GM13977 (cell line): ENCODE data around the gene BICDL1.
A peak's percentile ranks its signal among the peaks of the same experiment; 100 is the strongest.

ENCODE experiments used
- DNase-seq: peaks from one replicate; pipeline ENCODE4 v3.0.0; 2012; ENCODE audit warnings: low spot score
- CTCF ChIP-seq: IDR thresholded peaks from 2 replicates; pipeline ENCODE4 v1.5.1; 2012; ENCODE audit warnings: mild to moderate bottlenecking, control low read depth; ENCODE audit not compliant: insufficient read depth; ENCODE audit errors: extremely low read depth, missing control alignments
- in situ Hi-C: fragments of 300-500 bp; cut with MboI; formaldehyde crosslinking; loops from one replicate; pipeline ENCODE4 v1.12.0; 2022; ENCODE audit warnings: low sequenced_read_pairs, low pct_unique_long_range_greater_than_20kb, mixed read lengths, inconsistent platforms; ENCODE audit not compliant: unreplicated experiment

BICDL1 gene

GRCh38 chr12:120126635-120127005 is 137.6 kb downstream of the BICDL1 start:
- TF ChIP-seq CTCF, result no peak
- no peak for DNase-seq
- in situ Hi-C loops, result no loop called here

- in situ Hi-C loops, result no loop called here
- DNase-seq, result no peak
- TF ChIP-seq CTCF, result no peak
Measured at GRCh38 chr12:120130011-120130410, 141.0 kb downstream of the BICDL1 start.

- no peak for TF ChIP-seq CTCF
- no peak for DNase-seq
- in situ Hi-C loops, result no loop called here
Measured at GRCh38 chr12:120131116-120131515, 142.1 kb downstream of the BICDL1 start.

- in situ Hi-C loops, result no loop called here
- no peak for TF ChIP-seq CTCF
- no peak for DNase-seq
Measured at GRCh38 chr12:120132054-120132836, 143.2 kb downstream of the BICDL1 start.

GRCh38 chr12:120132863-120133385 is 143.9 kb downstream of the BICDL1 start:
- TF ChIP-seq CTCF, result no peak
- in situ Hi-C loops, result no loop called here
- peak; percentile 82 for DNase-seq

GRCh38 chr12:120134307-120134980 is 145.4 kb downstream of the BICDL1 start:
- in situ Hi-C loops, result no loop called here
- TF ChIP-seq CTCF, result no peak
- DNase-seq, result no peak
